NCI-H345 (cell line): Measurements from ENCODE around the gene GUK1.
"Not testable (repeated sequence)": the region's sequence is repeated elsewhere in the genome, so short reads cannot be mapped to it uniquely, and the experiment has no call there.

Source experiments
- DNase-seq: peaks from one replicate; lab custom pipeline; 2025; lab: John Stamatoyannopoulos, UW

Gene GUK1

DNA sequence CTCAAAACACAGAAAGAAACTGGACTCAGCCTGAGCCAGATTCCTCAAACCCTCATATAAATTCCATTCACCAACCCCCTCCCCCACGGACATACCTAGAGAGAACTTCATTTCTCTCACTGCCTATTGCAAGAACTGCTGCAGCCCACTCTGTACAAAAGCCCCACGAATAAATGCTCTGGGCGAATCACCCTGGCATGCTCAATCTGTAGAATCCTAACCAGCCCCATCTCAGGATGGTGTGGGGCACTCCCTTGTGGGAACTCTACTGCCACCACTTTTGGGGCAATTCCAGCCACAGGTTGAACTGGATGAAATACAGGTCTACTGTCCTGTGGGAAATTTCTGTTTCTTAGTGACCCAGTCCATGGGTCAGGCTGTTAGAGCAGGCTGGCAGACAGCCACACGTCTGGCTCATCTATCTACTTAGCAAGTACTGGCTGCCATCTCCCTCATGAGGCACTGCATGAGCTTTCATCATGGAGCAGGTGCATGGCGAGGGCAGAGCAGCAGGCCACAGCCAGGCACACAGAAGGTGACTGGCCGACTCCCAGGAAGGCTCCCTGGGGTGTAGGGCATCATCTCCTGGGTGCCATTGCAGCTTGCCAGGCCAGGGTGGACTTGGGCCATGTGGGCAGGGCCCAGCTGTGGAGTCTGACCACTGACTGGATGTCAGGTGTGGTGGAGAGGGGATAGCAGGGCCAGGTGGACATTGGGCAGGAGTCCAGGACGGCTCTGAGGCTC is 35.4 kb upstream of the GUK1 start:
- DNase-seq: no peak

DNA sequence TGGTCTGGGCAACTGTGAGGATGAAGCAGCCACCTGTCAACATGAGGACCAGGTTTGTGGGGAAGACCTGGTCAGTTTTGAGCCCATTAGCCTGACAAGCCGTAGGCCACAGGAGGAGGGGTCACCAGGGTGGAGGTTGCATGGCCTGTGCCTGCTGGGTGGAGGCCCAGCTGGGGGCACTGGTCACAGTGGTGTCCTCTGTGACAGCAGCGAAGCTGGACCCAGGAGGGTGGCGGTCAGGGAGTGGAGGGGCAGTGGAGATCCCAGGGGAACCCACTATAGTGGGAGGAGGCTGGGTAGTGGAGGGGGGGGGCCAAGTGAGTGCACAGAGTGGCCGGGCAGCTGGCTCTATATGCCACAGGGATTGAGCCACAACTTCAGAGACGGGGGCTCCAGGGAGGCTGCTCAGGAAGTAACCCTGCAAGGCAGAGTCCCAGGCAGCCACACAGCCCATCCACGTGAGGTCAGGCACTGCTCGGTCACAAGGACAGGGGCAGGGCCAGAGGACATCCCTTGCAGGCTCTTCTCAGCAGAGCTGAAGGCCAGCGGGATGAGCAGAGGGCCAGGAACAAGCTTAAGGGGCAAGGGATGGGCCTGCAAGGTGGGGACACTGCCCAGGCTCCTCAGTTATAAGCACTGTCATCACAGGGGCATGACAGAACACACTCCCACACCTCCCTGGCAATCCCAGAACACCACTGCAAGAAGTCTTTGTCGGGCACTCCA is 34.6 kb upstream of the GUK1 start:
- DNase-seq: no peak

DNA sequence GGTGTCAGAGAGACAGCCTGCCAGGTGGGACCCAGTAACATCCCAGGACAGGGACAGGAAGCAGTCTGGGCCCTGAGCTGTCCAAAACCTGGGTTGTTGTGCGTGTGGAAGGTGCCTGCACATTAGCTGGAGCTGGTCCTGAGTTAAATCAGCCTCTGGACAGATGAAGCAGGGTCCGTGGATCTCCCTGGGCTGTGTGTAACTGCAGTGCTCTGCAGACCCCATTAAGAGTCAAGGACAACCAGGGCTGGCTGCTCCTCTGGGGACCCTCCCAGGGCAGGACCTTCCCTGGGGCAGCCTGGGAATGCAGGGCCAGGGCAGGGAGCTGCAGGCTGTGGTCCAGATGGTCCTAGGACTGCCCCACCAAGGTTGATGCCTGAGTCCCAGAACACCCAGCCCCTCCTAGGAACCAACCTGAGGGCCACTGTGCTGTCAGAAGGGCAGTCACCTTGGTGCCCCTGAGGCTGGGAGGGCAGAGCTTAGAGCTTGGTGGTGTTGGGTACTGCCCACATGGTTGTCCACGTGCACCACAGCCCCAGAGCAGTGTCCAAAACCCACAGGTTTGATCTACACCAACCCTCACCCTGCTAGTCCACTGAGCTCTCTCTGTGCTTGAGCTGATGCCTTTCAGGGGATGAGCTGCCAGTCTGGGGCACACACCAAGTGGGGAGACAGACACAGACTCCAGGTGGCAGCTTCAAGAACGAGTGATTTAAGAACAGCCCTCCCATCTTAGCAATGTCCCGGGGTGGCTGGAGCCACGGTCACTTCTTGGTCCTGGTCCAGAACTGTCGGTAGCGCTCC is 33.9 kb upstream of the GUK1 start:
- DNase-seq: no peak

DNA sequence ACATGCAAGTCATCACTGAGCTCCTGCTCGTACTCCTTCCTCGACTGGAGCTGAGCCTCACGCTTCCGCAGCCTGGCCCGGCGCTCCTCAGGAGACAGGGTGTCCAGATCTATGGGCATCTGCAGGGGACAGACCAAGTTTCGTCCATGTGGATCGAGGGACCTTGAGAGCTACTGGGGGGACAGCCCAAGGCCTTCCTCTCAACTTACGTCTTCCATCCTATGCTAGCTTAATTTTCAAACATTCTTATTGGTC is 33.4 kb upstream of the GUK1 start:
- DNase-seq: no peak

DNA sequence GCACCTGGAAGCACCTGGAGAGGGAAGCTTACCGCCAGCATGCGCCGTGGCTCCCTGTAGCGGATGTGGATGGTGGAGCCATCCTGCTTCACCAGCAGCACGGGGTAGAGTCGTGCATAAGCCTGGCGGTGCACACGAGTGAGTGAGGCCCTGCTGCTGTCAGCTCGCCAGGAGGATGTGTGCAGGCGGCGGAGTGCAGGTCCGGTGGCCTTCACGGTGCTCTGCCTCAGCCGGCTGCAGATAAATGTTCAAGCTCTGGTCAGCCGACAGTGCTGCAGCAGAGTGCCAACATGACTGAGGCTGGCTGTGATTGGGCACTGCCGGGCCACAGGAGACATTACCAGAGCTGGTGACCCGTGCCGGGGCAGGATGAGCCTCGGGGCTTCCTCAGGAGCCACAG is 32.4 kb upstream of the GUK1 start:
- DNase-seq: no peak

DNA sequence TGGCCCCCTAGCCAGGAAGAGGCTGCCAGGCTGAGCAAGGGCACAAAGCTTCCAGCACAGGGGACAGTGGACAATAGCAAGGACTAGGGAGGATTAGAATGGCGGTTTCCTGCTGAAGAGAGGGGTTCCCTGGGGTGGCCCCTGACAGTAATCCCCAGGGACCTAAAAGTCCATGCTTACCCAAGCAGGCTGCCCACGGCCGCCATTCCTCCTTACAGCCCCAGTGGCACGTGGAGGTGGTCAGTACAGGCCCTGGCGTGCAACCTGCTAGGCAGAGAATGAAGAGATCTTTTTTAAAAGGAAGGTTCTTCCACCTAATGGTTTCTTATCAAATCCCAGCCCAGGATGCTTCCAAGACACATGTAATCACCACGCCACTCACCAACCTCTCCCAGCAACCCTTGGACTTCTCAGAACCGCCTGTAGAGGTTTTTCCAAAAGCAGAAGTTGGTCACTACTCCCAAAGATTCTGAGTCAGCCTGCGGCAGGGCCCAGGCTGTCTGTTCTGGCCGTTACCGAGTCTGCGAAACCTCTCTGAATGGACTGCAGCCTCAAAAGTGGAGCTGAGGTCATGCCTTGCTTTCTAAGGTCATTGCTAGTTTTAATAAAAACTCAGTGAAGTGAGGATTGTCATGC is 31.9 kb upstream of the GUK1 start:
- DNase-seq: no peak

DNA sequence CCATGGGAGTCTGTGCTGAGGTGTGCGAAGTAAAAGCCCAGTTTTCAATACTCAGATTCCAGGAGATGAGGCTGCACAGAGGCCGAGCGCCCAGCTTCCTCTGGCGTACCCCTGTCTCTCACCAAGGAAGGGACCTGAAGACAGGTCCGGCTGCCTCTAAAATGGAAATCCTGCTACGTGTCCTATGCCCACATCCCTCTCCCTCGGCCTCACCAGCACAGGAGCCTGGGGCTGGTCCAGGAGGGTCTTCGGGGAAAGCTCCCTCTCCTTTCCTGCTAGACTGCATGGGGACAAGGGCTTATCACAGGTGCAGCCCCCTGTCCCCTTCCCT is 31.4 kb upstream of the GUK1 start:
- no peak for DNase-seq

DNA sequence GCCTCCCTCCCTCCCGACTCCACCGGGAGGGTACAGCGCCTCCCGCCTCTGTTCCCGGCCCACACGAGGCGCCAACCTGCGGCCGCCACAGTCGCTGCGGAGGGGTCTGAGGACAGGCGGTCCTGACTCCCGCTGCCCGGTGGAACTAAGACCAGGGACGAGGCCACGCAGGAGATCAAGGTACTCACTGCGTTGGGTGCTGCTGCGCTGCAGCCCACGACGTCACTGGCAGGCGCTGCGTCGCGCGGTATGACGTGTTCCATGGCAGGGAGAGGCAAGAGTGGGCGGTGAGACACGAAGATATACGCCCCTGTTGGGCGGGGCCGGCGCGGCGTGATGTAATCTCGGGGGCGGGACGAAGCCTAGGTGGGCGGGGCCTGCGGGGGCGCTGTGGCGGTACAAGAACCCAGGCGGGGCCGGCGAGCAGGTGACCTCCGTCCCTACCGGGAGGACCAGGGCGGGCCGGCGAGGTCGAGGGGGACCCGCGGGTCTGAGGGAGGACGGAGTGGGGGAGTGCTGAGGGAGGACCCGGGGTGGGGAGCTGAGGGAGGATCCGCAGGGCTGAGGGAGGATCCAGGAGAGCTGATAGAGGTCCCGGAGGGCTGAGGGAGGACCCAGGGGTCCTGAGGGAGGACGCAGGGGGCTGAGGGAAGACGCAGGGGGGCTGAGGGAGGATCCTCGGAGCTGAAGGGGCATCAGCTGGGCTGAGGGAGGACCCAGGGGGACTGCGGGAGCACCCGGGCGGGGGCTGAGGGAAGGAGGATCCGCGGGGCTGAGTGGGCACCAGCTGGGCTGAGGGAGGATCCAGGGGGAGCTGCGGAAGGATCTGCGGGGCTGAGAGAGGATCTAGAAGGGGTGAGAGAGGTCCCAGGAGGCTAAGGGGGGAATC is 30.8 kb upstream of the GUK1 start, which contains the start of gene MRPL55:
TSS of gene MRPL55 (minus strand) at position 227 of the 889 bp plus-strand sequence. CDS start 1,039 bp downstream, outside the sequence.
- DNase-seq: peak; percentile 97

DNA sequence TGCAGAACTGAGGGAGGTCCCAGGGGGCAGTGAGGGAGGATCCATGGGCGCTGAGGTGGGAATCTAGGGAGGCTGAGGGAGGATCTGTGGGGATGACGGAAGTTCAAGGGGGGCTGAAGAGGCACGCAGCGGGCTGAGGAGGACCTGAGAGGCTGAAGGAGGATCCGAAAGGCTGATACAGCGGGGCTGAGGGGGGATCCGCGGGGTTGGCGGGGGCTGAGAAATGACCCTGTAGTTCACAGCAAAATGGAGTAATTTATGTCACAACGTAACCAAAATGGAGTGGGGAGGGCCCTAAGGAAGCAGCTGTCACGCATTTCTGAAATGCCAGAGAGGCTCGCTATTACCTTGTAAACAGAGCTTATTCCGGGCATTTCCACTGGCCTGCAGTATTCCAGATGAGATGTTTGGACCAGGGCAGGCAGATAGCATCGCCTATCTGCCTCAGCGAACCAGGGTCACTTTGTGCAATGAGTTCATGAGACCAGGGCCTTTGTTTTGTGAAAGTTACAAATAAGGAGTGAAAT is 30.1 kb upstream of the GUK1 start:
- no peak for DNase-seq

DNA sequence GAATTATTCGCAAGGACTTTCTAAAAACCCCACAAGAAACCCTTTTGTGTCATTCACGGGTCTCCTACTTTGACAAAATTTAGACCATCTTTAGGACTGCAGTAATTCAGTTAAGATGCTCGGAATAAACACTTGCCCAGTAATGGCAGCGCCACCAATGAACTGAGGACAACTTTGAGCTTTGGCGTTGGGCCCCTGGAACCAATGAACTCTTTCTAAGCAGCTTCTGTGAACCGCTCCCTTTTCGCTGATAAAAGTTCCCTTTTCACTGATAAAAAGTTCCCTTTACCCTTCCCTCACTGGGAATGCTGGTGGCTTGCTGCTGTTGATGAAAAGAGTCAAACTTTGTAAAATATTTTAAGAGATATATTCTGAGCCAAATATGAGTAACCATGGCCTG is 29.5 kb upstream of the GUK1 start:
- no peak for DNase-seq

DNA sequence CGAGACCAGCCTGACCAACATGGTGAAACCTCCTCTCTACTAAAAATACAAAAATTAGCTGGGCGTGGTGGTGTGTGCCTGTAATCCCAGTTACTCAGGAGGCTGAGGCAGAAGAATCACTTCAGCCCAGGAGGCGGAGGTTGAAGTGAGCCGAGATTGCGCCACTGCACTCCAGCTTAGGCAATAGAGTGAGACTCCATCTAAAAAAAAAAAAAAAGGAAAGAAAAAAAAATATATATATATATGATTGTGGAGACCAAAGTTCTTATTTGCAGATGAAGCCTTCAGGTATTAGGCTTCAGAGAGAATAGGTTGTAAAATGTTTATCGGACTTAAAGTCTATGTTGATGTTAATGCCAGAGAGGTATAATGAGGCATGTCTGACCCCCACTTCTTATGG is 28.8 kb upstream of the GUK1 start:
- DNase-seq: not testable (repeated sequence)

DNA sequence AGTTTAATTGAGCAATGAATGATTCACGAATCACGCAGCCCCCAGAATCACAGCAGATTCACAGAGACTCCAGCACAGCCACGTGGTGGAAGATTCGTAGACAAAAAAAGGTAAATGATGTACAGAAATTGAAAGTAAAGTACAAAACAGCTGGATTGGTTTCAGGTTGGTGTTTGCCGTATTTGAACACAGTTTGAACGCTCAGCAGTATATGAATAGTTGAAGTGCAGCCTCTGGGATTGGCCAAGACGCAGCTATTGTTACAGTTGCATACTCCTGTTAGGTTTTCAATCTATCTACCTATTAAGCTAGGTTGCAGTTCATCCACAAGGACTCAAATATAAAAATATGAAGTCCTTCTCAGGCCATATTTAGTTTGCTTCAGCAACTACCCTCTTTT is 27.9 kb upstream of the GUK1 start:
- no peak for DNase-seq

DNA sequence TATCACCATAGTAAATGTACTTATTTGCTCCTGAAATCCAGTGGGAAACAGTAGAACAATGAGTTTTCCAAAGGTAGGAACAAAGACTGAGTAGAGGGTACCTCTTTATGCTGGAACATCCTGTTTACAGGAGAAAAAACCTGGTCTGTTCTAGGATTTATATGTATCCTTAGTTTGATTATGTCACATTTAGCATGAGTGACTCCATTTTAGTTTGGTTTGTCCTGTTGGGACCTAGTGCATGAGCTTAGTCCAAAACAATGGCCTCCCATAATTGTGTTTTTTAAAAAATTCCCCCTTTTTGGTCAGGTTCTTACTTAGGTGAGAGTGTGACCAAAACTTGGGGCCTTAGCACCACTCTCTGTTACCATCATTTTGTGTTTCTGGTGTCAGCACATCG is 27.5 kb upstream of the GUK1 start:
- no peak for DNase-seq

DNA sequence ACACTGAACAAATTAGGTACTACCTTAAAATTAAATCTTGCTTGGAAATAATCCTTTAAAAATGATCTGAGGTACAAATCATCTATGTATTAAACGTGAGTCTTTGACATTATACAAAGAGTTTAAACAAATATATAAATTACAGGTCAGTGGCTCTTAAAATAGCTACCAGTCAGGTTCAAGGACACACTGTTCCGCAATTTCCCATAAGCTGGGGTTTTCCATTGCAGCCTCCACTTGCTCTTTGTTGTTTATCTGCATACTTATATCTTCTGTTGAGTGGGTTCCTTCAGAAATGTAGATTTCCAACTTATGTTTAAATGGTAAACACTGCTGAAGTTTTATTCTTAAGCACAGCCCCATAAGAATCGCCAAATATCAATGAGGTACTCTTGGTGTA is 25.3 kb upstream of the GUK1 start:
- DNase-seq: no peak

DNA sequence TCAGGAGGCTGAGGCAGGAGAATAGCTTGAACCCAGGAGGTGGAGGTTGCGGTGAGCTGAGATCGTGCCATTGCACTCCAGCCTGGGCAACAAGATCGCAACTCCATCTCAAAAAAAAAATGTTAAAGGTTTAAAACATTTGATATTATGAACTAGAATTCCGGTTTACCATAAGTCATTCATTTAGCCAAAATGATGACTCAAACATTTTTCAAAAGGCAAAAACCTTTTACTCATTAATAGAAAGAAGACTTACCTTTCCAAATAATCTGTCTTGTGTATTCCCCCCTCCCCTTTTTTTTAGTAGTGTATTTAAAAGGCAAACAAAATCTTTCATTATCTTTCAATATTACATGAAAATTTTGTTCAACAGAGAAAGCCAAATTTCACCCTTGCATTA is 22.7 kb upstream of the GUK1 start:
- DNase-seq: no peak

DNA sequence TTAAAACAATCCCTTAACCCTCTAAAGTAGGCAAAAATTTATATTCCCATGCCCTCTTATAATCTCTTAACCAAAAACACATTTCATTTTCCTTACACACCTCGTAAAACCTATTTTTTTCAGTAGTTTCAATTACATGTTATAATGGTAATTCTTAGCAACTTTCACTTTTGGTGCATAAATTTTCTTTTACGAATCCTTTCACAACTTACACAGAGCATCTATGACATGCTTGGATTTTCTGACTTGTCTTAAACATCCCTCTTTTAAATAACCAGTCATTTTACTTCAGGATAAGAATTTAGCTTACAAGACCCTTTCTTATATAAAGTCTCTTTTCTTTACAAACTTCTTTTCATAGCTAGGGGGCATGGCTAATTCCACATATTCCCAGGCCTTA is 22.0 kb upstream of the GUK1 start:
- DNase-seq: no peak

DNA sequence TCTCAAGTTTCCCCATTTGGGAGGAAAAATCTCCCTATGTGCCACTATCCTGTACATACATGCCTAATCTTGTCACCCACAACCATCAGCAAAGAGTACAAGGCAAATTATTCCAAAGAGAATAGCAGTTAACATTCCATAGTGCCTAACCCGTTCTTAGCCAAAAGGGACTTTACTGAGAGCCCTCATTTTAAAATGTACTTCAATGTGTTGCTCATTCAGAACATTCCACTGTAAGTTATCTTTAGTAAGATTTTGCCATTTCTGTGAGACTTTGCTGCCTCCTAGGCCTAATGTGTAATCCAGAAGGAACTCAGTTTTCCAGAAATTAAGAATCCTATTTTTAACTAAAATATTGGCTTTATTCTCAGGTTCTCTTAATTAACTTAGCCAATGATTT is 19.7 kb upstream of the GUK1 start:
- DNase-seq: no peak

DNA sequence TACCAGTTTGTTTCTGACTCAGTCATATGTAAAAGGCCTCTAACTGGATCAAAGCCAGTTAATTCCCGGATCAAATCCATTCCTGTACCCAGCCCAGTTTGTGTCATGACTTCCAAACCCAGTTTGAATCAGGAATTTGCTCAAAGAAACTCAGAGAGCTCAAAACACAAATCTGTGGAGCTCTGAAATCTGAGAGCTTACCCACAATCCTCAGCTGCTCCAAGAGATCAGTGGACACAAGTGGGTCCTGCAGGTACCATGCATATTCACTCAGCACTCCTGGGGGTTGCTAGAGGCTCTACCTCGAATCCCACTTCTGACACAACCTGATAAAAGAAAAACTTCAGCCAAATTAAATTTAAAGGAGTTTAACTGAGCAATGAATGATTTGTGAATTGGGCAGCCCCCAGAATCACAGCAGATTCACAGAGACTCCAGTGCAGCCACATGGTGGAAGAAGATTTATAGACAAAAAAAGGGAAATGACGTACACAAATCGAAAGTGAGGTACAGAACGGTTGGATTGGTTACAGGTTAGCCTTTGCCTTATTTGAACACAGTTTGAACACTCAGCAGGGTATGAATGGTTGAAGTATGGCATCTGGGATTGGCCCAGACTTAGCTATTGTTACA is 19.1 kb upstream of the GUK1 start:
- DNase-seq: no peak

DNA sequence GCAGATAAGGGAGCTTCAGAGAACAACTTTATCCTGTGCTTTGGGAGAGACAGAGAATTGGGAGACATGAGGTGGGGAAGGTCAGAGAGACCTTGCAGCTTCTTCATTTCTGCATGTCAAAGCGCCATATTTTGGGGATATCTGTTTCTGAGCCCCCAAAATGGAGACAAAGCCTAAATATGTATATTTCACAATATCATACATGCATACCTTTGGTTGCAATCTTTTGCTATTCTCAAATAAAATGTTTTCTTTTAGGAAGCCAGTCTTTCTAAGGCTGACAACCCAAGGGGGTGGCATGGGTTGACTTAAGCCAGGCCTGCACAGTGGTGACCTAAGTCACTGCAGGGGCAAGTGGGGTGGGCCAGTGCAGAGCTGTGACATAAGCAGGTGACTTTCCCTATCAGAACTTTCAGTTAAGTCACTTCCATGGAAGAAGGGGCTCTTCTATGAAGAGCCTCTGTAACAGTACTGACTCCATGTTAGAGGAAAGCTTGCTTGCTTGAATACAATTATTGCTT is 17.1 kb upstream of the GUK1 start:
- no peak for DNase-seq

DNA sequence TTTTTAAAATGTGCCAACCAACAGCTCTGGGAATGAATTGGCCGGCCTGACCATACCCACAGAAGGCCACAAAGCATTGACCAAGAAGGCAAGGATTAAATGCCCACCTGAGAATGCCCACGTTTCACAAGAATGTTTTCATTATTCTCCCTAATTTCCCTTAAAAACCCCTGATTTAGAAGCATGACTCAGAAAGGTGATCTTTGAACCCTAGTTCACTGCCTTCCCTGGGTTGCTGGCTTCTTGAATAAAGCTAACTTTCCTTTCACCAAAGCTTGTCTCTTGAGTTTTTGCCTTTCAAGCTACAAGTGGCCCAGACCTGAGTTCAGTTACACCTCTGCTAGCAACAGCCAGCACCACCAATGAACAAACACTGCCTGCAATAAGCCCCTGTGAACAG is 16.6 kb upstream of the GUK1 start:
- DNase-seq: no peak

DNA sequence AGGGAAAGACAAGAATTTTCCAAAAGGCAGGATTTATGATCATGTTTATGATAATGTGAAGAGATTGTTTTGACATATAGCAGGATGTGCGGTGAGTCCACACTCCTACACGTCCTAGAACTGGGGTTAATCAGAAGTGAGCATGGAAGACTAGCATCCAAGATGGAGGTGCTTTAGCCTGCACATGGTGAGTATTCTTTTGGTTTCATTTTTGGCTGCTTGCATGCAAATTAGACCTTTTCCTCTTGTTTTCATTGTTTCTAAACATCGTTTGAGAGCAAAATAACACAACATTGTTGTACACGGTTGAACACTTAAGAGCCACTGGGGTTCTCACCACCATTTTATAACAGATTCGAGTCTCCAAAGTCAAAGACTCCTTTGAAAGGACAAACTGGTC is 14.9 kb upstream of the GUK1 start:
- no peak for DNase-seq
